K562 (cell line): ENCODE data around the gene TMEM167B. TPM values are rescaled to one million over a fixed set of nuclear protein-coding genes. Genes with fewer than 3 reads are reported as not detected.
A peak's percentile ranks its signal among the peaks of the same experiment; 100 is the strongest.

Experiments used
- ATF4 ChIP-seq: fragments of 450-650 bp; formaldehyde crosslinking; IDR thresholded peaks from 2 replicates; pipeline ENCODE4 v1.4.0; 2022; ENCODE audit warnings: mild to moderate bottlenecking, moderate library complexity
- DEAF1 ChIP-seq: fragments of 450-650 bp; formaldehyde crosslinking; IDR thresholded peaks from 2 replicates; pipeline ENCODE4 v1.4.0; 2020; ENCODE audit warnings: mild to moderate bottlenecking, moderate library complexity
- E2F5 ChIP-seq: sonication (generic); formaldehyde crosslinking; IDR thresholded peaks from 2 replicates; pipeline ENCODE4 v1.8.0; 2022; ENCODE audit warnings: mild to moderate bottlenecking, missing genetic modification reagents
- EHMT2 ChIP-seq: fragments of 450-650 bp; IDR thresholded peaks from 2 replicates; pipeline ENCODE4 v1.6.1; 2018; ENCODE audit warnings: antibody characterized with exemption
- ELF1 ChIP-seq: fragments of 200-800 bp; sonication (Bioruptor generic); IDR thresholded peaks from 2 replicates; pipeline ENCODE4 v1.6.1; 2016; ENCODE audit warnings: missing genetic modification characterization, missing compliant biosample characterization
- FOSL1 ChIP-seq: fragments of 200-800 bp; sonication (Bioruptor generic); conservative IDR thresholded peaks from 2 replicates; pipeline ENCODE4 v1.6.1; 2016; ENCODE audit warnings: missing genetic modification characterization, missing compliant biosample characterization
- GABPB1 ChIP-seq: sonication (generic); formaldehyde crosslinking; IDR thresholded peaks from 2 replicates; pipeline ENCODE4 v1.8.0; 2022; ENCODE audit warnings: mild to moderate bottlenecking, missing genetic modification reagents
- HDAC6 ChIP-seq: IDR thresholded peaks from 2 replicates; pipeline ENCODE4 v1.6.1; 2012; ENCODE audit warnings: low read depth, mild to moderate bottlenecking, control low read depth, inconsistent platforms, low read length, moderate library complexity
- KAT7 ChIP-seq: sonication (generic); formaldehyde crosslinking; IDR thresholded peaks from 2 replicates; pipeline ENCODE4 v1.8.0; 2022; ENCODE audit warnings: missing genetic modification reagents, mild to moderate bottlenecking, borderline replicate concordance
- KLF6 ChIP-seq: fragments of 250-450 bp; sonication (Bioruptor Pico); IDR thresholded peaks from 2 replicates; pipeline ENCODE4 v1.4.0; 2020; ENCODE audit warnings: mild to moderate bottlenecking, moderate library complexity, borderline replicate concordance
- MTA1 ChIP-seq: fragments of 450-650 bp; IDR thresholded peaks from 2 replicates; pipeline ENCODE4 v1.6.1; 2017; ENCODE audit warnings: borderline replicate concordance
- NFIX ChIP-seq: fragments of 250-450 bp; sonication (Bioruptor Pico); IDR thresholded peaks from 2 replicates; pipeline ENCODE4 v1.4.0; 2020; ENCODE audit warnings: low read depth, mild to moderate bottlenecking, moderate library complexity
- NR1H2 ChIP-seq: sonication (generic); formaldehyde crosslinking; IDR thresholded peaks from 2 replicates; pipeline ENCODE4 v1.4.0; 2020; ENCODE audit warnings: mild to moderate bottlenecking, missing genetic modification reagents
- RBM39 ChIP-seq: fragments of 200-400 bp; formaldehyde crosslinking; optimal IDR thresholded peaks from 2 replicates; pipeline ENCODE3; 2018; ENCODE audit warnings: low read depth, low read length
- SMAD4 ChIP-seq: fragments of 250-450 bp; sonication (Bioruptor Pico); conservative IDR thresholded peaks from 2 replicates; pipeline ENCODE4 v1.8.0; 2021; ENCODE audit warnings: inconsistent platforms, mild to moderate bottlenecking, moderate library complexity
- TGIF2 ChIP-seq: sonication (generic); formaldehyde crosslinking; IDR thresholded peaks from 2 replicates; pipeline ENCODE4 v1.8.1; 2022; ENCODE audit warnings: mild to moderate bottlenecking, missing genetic modification reagents, moderate library complexity
- ZNF41 ChIP-seq: fragments of 250-450 bp; sonication (Bioruptor Pico); conservative IDR thresholded peaks from 2 replicates; pipeline ENCODE4 v1.4.0; 2020; ENCODE audit warnings: mild to moderate bottlenecking
- ZNF583 ChIP-seq: fragments of 250-450 bp; sonication (Bioruptor Pico); IDR thresholded peaks from 2 replicates; pipeline ENCODE4 v1.4.0; 2020
- ZNF778 ChIP-seq: fragments of 450-650 bp; formaldehyde crosslinking; IDR thresholded peaks from 2 replicates; pipeline ENCODE4 v1.4.0; 2020; ENCODE audit warnings: mild to moderate bottlenecking, moderate library complexity
- polyA plus RNA-seq, 8 experiments: library from polyadenylated mRNA; depleted of rRNA in 4 of 8; stranded (reverse) in 5 of 8; unstranded in 3 of 8; fragments of >200 nt; fragmentation: Nextera tagmentation in 2 of 8; fragmentation: Illumina TruSeq in 1 of 8; extraction: Ambion mirVana in 2 of 8; extraction: Trizol in 1 of 8; gene quantifications; 2 replicates each; pipeline versions ENCODE4 v1.2.1 to v1.2.3, GENCODE V29; 2011 to 2014; ENCODE audit warnings: inconsistent platforms in 1 of 8, missing spikeins in 1 of 8
- total RNA-seq, 7 experiments: library from RNA; depleted of rRNA in 6 of 7; stranded (reverse); fragments of >200 nt in 6 of 7; fragmentation: Illumina TruSeq in 2 of 7; extraction: Trizol in 2 of 7; gene quantifications; 2 replicates each; pipeline versions ENCODE4 v1.2.1 to v1.2.3, GENCODE V29; 2011 to 2021; ENCODE audit warnings: low replicate concordance in 1 of 7
- TF ChIP-seq, protein P1 (sequence below), 2 experiments: fragments of 450-650 bp in 1 of 2; sonication (generic) in 1 of 2; formaldehyde crosslinking; conservative IDR thresholded peaks; 2 replicates each; pipeline versions ENCODE4 v1.4.0 to v1.8.1; 2020 to 2022; ENCODE audit warnings: mild to moderate bottlenecking in 1 of 2, missing genetic modification reagents in 1 of 2
- TF ChIP-seq, protein P2 (sequence below): fragments of 450-650 bp; IDR thresholded peaks from 2 replicates; pipeline ENCODE4 v1.6.1; 2016; ENCODE audit warnings: mild to moderate bottlenecking

The TMEM167B gene
- total and polyA plus RNA-seq, 9 of the 15 experiments (the other 6 are each of a cell fraction or from before 2014, with no cell fraction given), result 17.2 to 36.4 (median 32.2) TPM

DNA sequence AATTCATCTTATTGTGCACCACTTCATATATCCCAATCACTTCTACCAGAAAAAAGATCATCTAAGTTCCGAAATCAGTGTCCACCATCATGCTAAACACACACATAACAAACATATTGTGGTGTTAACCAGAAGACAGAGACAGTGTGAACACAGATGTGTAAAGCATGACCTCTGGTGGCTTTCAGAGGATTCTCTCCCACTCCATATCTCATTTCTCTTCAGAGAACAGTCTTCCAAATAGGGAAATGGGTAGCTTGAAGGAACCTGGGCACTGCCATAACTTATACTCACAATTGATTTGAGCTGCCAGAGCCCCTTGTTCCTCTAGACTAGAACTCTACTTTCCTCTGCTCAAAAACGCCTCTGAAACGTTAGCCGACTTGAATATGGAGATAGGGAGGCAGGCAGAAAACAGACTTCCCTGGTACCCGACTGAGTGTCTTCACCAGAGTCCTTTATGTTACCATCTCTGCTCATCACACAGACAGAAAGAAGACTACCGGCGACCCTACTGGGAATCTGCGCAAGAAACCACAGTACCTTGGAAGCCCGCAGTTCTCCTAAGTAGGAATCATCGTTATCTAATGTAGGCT lies 21.6 kb downstream of the TMEM167B start (continued):
- TF ChIP-seq, protein P1, sequence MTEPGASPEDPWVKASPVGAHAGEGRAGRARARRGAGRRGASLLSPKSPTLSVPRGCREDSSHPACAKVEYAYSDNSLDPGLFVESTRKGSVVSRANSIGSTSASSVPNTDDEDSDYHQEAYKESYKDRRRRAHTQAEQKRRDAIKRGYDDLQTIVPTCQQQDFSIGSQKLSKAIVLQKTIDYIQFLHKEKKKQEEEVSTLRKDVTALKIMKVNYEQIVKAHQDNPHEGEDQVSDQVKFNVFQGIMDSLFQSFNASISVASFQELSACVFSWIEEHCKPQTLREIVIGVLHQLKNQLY (CRISPR knock-in tag; conservative IDR thresholded peaks at IDR 0.05), result 0 out of 4 replicates have a peak, but pooled peaks of 1 of the 2 experiments have one; percentile 10
- TF ChIP-seq ATF4 (CRISPR knock-in tag) (no peak), TGIF2 (CRISPR knock-in tag) (no peak), MTA1 (no peak), RBM39 (no peak), NR1H2 (CRISPR knock-in tag) (no peak), KLF6 (CRISPR knock-in tag) (no peak), FOSL1 (tag) (0 out of 2 replicates have a peak, but pooled peaks have one; percentile 12), GABPB1 (CRISPR knock-in tag) (no peak), SMAD4 (CRISPR knock-in tag) (no peak), KAT7 (0 out of 2 replicates have a peak, but pooled peaks have one; percentile 3), ZNF778 (CRISPR knock-in tag) (peak; percentile 5; the same call in 1 of the 2 replicates), ELF1 (tag) (0 out of 2 replicates have a peak, but pooled peaks have one; percentile 49), EHMT2 (no peak), ZNF41 (CRISPR knock-in tag) (no peak), NFIX (CRISPR knock-in tag) (no peak), E2F5 (CRISPR knock-in tag) (no peak), DEAF1 (CRISPR knock-in tag) (peak; percentile 91), HDAC6 (no peak), ZNF583 (CRISPR knock-in tag) (no peak)
- TF ChIP-seq, protein P2, sequence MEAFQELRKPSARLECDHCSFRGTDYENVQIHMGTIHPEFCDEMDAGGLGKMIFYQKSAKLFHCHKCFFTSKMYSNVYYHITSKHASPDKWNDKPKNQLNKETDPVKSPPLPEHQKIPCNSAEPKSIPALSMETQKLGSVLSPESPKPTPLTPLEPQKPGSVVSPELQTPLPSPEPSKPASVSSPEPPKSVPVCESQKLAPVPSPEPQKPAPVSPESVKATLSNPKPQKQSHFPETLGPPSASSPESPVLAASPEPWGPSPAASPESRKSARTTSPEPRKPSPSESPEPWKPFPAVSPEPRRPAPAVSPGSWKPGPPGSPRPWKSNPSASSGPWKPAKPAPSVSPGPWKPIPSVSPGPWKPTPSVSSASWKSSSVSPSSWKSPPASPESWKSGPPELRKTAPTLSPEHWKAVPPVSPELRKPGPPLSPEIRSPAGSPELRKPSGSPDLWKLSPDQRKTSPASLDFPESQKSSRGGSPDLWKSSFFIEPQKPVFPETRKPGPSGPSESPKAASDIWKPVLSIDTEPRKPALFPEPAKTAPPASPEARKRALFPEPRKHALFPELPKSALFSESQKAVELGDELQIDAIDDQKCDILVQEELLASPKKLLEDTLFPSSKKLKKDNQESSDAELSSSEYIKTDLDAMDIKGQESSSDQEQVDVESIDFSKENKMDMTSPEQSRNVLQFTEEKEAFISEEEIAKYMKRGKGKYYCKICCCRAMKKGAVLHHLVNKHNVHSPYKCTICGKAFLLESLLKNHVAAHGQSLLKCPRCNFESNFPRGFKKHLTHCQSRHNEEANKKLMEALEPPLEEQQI, result no peak
